Hepatocyte (in vitro differentiated cells): ENCODE results near the gene GRIK4. TPM values are rescaled to one million over a fixed set of nuclear protein-coding genes. Genes with fewer than 3 reads are reported as not detected.
"Not testable (repeated sequence)": the region's sequence is repeated elsewhere in the genome, so short reads cannot be mapped to it uniquely, and the experiment has no call there.

Experiments used
- DNase-seq: peaks from one replicate; pipeline ENCODE4 v3.0.0-alpha.2; 2016; ENCODE audit warnings: low spot score
- H2AFZ ChIP-seq: fragments of 200-600 bp; sonication (generic); 2 replicates; pipeline ENCODE4 v1.6.0; 2016; ENCODE audit warnings: antibody characterized with exemption, mild to moderate bottlenecking
- H3K27ac ChIP-seq: fragments of 200-600 bp; sonication (generic); 2 replicates; pipeline ENCODE4 v1.5.1; 2016; ENCODE audit warnings: mild to moderate bottlenecking
- H3K27me3 ChIP-seq: fragments of 200-600 bp; sonication (generic); 2 replicates; pipeline ENCODE4 v1.6.1; 2016
- H3K36me3 ChIP-seq: fragments of 200-600 bp; sonication (generic); replicated peaks from 2 replicates; pipeline ENCODE4 v1.5.1; 2016; ENCODE audit warnings: low read depth; ENCODE audit not compliant: insufficient read depth
- H3K4me1 ChIP-seq: fragments of 200-600 bp; sonication (generic); 2 replicates; pipeline ENCODE4 v1.5.1; 2016; ENCODE audit warnings: mild to moderate bottlenecking, moderate library complexity; ENCODE audit not compliant: insufficient read depth
- H3K4me2 ChIP-seq: fragments of 200-600 bp; sonication (generic); 2 replicates; pipeline ENCODE4 v1.6.0; 2016
- H3K4me3 ChIP-seq: fragments of 200-600 bp; sonication (generic); 2 replicates; pipeline ENCODE4 v1.5.1; 2016; ENCODE audit warnings: mild to moderate bottlenecking
- H3K79me2 ChIP-seq: fragments of 200-600 bp; sonication (generic); 2 replicates; pipeline ENCODE4 v1.6.0; 2017; ENCODE audit warnings: mild to moderate bottlenecking
- H3K9me2 ChIP-seq: fragments of 200-600 bp; sonication (generic); replicated peaks from 2 replicates; pipeline ENCODE4 v1.6.0; 2017; ENCODE audit warnings: mild to moderate bottlenecking; ENCODE audit not compliant: insufficient read depth
- H3K9me3 ChIP-seq: fragments of 200-600 bp; sonication (generic); 2 replicates; pipeline ENCODE4 v1.5.1; 2016; ENCODE audit warnings: low read depth, mild to moderate bottlenecking
- H4K20me1 ChIP-seq: fragments of 200-600 bp; sonication (generic); 2 replicates; pipeline ENCODE4 v1.6.0; 2016; ENCODE audit warnings: mild to moderate bottlenecking; ENCODE audit not compliant: insufficient read depth, poor library complexity, severe bottlenecking
- EZH2 ChIP-seq: fragments of 200-600 bp; sonication (generic); IDR thresholded peaks from 2 replicates; pipeline ENCODE4 v1.6.1; 2016; ENCODE audit warnings: antibody characterized with exemption, mild to moderate bottlenecking, borderline replicate concordance
- EZH2phosphoT487 ChIP-seq: fragments of 200-600 bp; sonication (generic); IDR thresholded peaks from one replicate; pipeline ENCODE4 v1.6.1; 2018; ENCODE audit warnings: antibody characterized with exemption, mild to moderate bottlenecking, low read depth, moderate library complexity; ENCODE audit not compliant: unreplicated experiment, severe bottlenecking
- WGBS: methylation state at CpG from one replicate; pipeline ENCODE4 v1.1.6; 2016; ENCODE audit warnings: low lambda C conversion rate; ENCODE audit errors: missing lambda C conversion rate; 5-methylcytosine and 5-hydroxymethylcytosine counted together
- polyA plus RNA-seq: library from polyadenylated mRNA; unstranded; fragments of >200 nt; fragmentation: Nextera tagmentation; extraction: Ambion mirVana; gene quantifications from 2 replicates; pipeline ENCODE4 v1.2.1, GENCODE V29; 2016
- total RNA-seq: library from RNA; depleted of rRNA; stranded (reverse); fragments of >200 nt; gene quantifications from 2 replicates; pipeline ENCODE4 v1.2.3, GENCODE V29; 2014
- TF ChIP-seq, protein P1 (sequence below): fragments of 200-600 bp; sonication (generic); IDR thresholded peaks from 2 replicates; pipeline ENCODE4 v1.5.1; 2016; ENCODE audit warnings: antibody characterized with exemption, mild to moderate bottlenecking; ENCODE audit not compliant: poor library complexity

GRIK4 gene
- total and polyA plus RNA-seq, 2 experiments from 2014 or later = 1.5 to 2.3 TPM

DNA sequence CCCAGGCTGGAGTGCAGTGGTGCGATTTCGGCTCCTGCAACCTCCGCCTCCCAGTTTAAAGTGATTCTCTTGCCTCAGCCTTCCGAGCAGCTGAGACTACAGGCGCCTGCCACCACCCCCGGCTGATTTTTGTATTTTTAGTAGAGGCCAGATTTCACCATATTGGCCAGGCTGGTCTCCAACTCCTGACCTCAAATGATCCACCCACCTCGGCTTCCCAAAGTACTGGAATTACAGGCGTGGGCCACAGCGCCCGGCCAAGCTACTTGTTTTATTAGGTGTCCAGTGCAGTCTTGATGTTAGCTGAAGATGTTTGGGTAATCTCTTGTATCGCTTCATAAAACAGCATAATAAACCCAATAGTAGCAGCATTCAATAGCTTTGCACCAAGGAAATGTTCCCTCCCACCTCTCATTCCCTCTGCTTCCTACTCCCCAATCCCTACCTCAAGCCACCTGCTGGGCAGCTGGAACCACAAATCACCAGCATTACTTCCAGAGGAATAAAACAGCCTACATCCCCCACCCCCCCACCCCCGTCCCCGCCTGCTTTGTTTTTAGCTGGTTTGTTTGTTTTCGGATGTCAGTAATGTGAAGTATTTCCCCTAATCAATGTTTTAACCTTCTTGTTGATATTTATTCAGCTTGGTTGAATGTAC is 11.0 kb upstream of the GRIK4 start:
- peaks cover 7% of the 10 kb centered on the region for H3K27me3 ChIP-seq
- H4K20me1 ChIP-seq = no peaks in the 10 kb centered on the region
- H3K79me2 ChIP-seq = no peaks in the 10 kb centered on the region
- 71% methylated on average over 13 of the region's 14 CpGs for WGBS
- no peaks in the 10 kb centered on the region for H3K9me2 ChIP-seq
- no peak overlapping the region for H2AFZ ChIP-seq
- H3K4me1 ChIP-seq = no peaks in the 10 kb centered on the region
- H3K4me3 ChIP-seq = no peak overlapping the region
- DNase-seq = no peak
- H3K36me3 ChIP-seq = no peaks in the 10 kb centered on the region
- TF ChIP-seq EZH2phosphoT487 (no peak), EZH2 (no peak)
- TF ChIP-seq, protein P1, sequence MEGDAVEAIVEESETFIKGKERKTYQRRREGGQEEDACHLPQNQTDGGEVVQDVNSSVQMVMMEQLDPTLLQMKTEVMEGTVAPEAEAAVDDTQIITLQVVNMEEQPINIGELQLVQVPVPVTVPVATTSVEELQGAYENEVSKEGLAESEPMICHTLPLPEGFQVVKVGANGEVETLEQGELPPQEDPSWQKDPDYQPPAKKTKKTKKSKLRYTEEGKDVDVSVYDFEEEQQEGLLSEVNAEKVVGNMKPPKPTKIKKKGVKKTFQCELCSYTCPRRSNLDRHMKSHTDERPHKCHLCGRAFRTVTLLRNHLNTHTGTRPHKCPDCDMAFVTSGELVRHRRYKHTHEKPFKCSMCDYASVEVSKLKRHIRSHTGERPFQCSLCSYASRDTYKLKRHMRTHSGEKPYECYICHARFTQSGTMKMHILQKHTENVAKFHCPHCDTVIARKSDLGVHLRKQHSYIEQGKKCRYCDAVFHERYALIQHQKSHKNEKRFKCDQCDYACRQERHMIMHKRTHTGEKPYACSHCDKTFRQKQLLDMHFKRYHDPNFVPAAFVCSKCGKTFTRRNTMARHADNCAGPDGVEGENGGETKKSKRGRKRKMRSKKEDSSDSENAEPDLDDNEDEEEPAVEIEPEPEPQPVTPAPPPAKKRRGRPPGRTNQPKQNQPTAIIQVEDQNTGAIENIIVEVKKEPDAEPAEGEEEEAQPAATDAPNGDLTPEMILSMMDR = no peak
- no peaks in the 10 kb centered on the region for H3K9me3 ChIP-seq
- no peak overlapping the region for H3K4me2 ChIP-seq
- H3K27ac ChIP-seq = no peak overlapping the region

DNA sequence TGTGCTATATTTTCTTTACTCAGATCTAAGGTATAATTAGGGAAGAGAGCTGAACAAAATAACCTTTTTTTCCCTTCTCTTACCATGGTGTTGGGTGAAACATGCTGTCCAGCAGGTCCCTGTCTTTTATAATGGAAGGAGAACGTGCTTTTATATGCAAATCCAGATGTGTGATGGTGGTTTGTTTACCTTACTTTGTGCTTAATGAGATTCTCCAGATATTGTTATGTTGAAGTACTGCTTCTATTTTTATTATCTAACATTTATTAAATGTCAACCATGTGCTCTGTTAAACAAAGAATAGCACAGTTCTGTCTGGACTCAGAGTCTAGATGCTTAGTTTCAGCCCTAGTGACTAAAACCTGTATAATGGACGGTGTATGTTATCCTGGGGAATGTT is 10.1 kb upstream of the GRIK4 start:
- Histone ChIP-seq H3K9me2 (no peaks in the 10 kb centered on the region), H3K4me2 (no peak overlapping the region), H3K4me1 (no peaks in the 10 kb centered on the region), H3K9me3 (no peaks in the 10 kb centered on the region), H3K27ac (no peak overlapping the region), H3K4me3 (no peak overlapping the region), H2AFZ (no peak overlapping the region), H3K36me3 (no peaks in the 10 kb centered on the region), H3K27me3 (peaks cover 14% of the 10 kb centered on the region), H3K79me2 (no peaks in the 10 kb centered on the region), H4K20me1 (no peaks in the 10 kb centered on the region)
- no peak for TF ChIP-seq EZH2
- no peak for TF ChIP-seq EZH2phosphoT487
- TF ChIP-seq, protein P1 = no peak
- WGBS = 38% methylated on average over 2 of the region's 2 CpGs
- no peak for DNase-seq

DNA sequence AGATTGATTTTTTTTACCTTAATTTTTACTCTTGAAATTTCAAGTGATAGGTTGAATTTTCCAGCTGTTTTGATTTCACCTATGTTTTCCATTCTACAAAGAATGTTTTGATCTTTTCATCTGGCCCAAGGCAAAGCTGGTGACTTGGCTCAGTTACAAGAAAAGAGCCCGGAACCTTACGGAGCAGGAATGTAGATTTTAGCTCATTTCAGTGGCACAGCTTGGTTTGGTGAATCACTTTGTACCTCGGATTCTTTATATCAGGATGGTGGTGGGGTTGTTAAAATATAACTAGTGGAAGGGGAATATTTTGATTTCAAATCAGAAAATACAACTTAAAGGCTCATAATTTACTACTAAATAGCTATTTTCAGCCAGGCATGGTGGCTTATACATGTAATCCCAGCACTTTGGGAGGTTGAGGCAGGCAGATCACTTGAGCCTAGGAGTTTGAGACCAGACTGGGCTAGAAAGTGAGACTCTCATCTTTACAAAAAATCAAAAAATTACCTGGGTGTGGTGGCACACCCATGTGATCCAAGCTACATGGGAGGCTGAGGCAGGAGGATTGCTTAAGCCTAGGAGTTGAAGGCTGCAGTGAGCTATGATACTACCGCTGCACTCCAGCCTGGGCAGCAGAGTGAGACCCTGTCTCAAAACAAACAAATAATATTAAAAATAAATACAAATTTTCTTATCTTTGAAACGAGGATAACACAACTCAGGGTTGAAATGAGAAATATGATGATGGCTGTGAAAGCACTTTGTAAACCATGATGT is 9.4 kb upstream of the GRIK4 start:
- Histone ChIP-seq H3K36me3 (no peaks in the 10 kb centered on the region), H2AFZ (no peak overlapping the region), H3K79me2 (no peaks in the 10 kb centered on the region), H3K4me3 (no peak overlapping the region), H3K4me1 (no peaks in the 10 kb centered on the region), H3K9me2 (no peaks in the 10 kb centered on the region), H4K20me1 (no peaks in the 10 kb centered on the region), H3K4me2 (no peak overlapping the region), H3K27ac (no peak overlapping the region), H3K9me3 (no peaks in the 10 kb centered on the region), H3K27me3 (peaks cover 18% of the 10 kb centered on the region)
- DNase-seq = no peak
- TF ChIP-seq EZH2 = no peak
- TF ChIP-seq, protein P1 = no peak
- no peak for TF ChIP-seq EZH2phosphoT487
- WGBS = 69% methylated on average over 5 of the region's 5 CpGs

DNA sequence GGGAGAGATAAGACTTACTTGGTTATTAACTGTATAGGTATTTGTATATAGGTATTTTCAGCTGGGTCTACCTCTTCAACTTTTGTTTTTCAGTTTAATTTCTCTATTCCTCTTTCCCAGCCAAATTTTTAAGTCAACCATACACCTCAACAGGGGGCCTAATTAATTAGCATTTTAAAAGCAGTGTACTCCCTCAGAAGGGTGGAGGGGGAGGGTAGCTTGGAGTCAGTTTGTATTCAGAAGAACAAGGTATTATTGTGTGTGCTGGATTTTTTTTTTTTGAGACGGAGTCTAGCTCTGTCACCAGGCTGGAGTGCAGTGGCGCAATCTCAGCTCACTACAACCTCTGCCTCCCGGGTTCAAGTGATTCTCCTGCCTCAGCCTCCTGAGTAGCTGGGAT is 8.0 kb upstream of the GRIK4 start:
- not testable (repeated sequence) for H3K4me3 ChIP-seq, H3K9me2 ChIP-seq, H4K20me1 ChIP-seq, H2AFZ ChIP-seq, DNase-seq, H3K27ac ChIP-seq, H3K4me1 ChIP-seq, H3K4me2 ChIP-seq, H3K79me2 ChIP-seq, H3K36me3 ChIP-seq, H3K9me3 ChIP-seq
- H3K27me3 ChIP-seq = peaks cover 18% of the 10 kb centered on the region
- 62% methylated on average over 3 of the region's 3 CpGs for WGBS
